Endothelial cell of umbilical vein (primary cell): ENCODE results near the gene DRAM1. TPM values are rescaled to one million over a fixed set of nuclear protein-coding genes. Genes with fewer than 3 reads are reported as not detected.

Source experiments
- BruUV-seq: library from RNA; stranded (reverse); fragments of 400-500 nt; replicated peaks from 2 replicates; lab custom pipeline; 2021; lab: Mats Ljungman, UMichigan
- CTCF ChIA-PET: fragments of 300-600, 350-600 bp; sonication (Branson Sonifier 250); formaldehyde crosslinking; loops from one replicate; lab custom pipeline; 2021; ENCODE audit warnings: antibody characterized with exemption, inconsistent platforms; lab: Charles Lee
- POLR2A ChIA-PET: fragments of 300-600, 350-600 bp; sonication (Branson Sonifier 250); formaldehyde crosslinking; loops from one replicate; lab custom pipeline; 2021; ENCODE audit warnings: antibody characterized with exemption, inconsistent platforms; lab: Charles Lee
- DNase-seq: peaks from one replicate; pipeline ENCODE4 v3.0.0-alpha.2; 2011; ENCODE audit warnings: low read depth, low spot score
- FAIRE-seq: peaks from 2 replicates; lab custom pipeline; 2011; peaks lifted over from hg19 to GRCh38; lab: Jason Lieb, UNC
- H2AFZ ChIP-seq: 2 replicates; pipeline ENCODE4 v1.6.0; 2012; ENCODE audit warnings: low read depth, low read length, control low read depth, inconsistent platforms
- H3K27ac ChIP-seq: 2 replicates; pipeline ENCODE4 v1.5.1; 2011; ENCODE audit warnings: low read depth, mild to moderate bottlenecking, control low read depth, low read length, moderate library complexity; ENCODE audit not compliant: insufficient read depth
- H3K27me3 ChIP-seq, 2 experiments: 2 replicates each; pipeline versions ENCODE4 v1.6.0 to v1.6.1; 2011; ENCODE audit warnings: low read length in 2 of 2, mixed read lengths in 1 of 2; ENCODE audit not compliant: control insufficient read depth in 2 of 2, insufficient read depth in 2 of 2
- H3K36me3 ChIP-seq, 2 experiments: 2 replicates in 1 of 2; 3 replicates in 1 of 2; pipeline ENCODE4 v1.5.1; 2011; ENCODE audit warnings: low read length in 2 of 2, mild to moderate bottlenecking in 1 of 2, moderate library complexity in 1 of 2; ENCODE audit not compliant: control insufficient read depth in 2 of 2, insufficient read depth in 2 of 2; ENCODE audit errors: extremely low read depth in 1 of 2
- H3K4me1 ChIP-seq: 3 replicates; pipeline ENCODE4 v1.5.1; 2011; ENCODE audit warnings: mild to moderate bottlenecking, low read length; ENCODE audit not compliant: control insufficient read depth, insufficient read depth; ENCODE audit errors: extremely low read depth
- H3K4me2 ChIP-seq: 2 replicates; pipeline ENCODE4 v1.6.1; 2011; ENCODE audit warnings: low read length, control low read depth, mixed read lengths; ENCODE audit not compliant: insufficient read depth
- H3K4me3 ChIP-seq, 3 experiments: fragments of 200-600 bp in 1 of 3; sonication (generic), shearing (Covaris generic) in 1 of 3; replicated peaks in 1 of 3; 2 replicates each; pipeline ENCODE4 v1.5.1; 2011 to 2016; ENCODE audit warnings: control low read depth in 3 of 3, low read length in 3 of 3, mild to moderate bottlenecking in 2 of 3, inconsistent platforms in 1 of 3, low read depth in 1 of 3, moderate library complexity in 1 of 3; ENCODE audit not compliant: insufficient read depth in 1 of 3
- H3K79me2 ChIP-seq: 2 replicates; pipeline ENCODE4 v1.6.0; 2012; ENCODE audit warnings: low read length, inconsistent platforms; ENCODE audit not compliant: control insufficient read depth, insufficient read depth
- H3K9ac ChIP-seq: replicated peaks from 2 replicates; pipeline ENCODE3; 2011; ENCODE audit warnings: low read length, control low read depth; ENCODE audit not compliant: insufficient read depth; ENCODE audit errors: extremely low read depth
- H3K9me1 ChIP-seq: replicated peaks from 3 replicates; pipeline ENCODE4 v1.6.0; 2011; ENCODE audit warnings: mild to moderate bottlenecking, low read length; ENCODE audit not compliant: control insufficient read depth, insufficient read depth; ENCODE audit errors: extremely low read depth
- H3K9me3 ChIP-seq: replicated peaks from 2 replicates; pipeline ENCODE4 v1.5.1; 2012; ENCODE audit warnings: low read length, inconsistent platforms; ENCODE audit not compliant: control insufficient read depth, insufficient read depth
- H4K20me1 ChIP-seq: replicated peaks from 2 replicates; pipeline ENCODE3; 2011; ENCODE audit warnings: mild to moderate bottlenecking, low read length; ENCODE audit not compliant: control insufficient read depth, insufficient read depth; ENCODE audit errors: extremely low read depth
- CTCF ChIP-seq, 2 donors: IDR thresholded peaks; 1 replicate in 1 of 2; 2 replicates in 1 of 2; pipeline ENCODE4 v1.5.1; 2011; ENCODE audit warnings: low read length in 2 of 2, mild to moderate bottlenecking in 2 of 2, moderate library complexity in 2 of 2, control low read depth in 1 of 2, inconsistent platforms in 1 of 2, low read depth in 1 of 2; ENCODE audit not compliant: insufficient read depth in 1 of 2; ENCODE audit errors: extremely low read depth in 1 of 2
- EZH2 ChIP-seq: IDR thresholded peaks from 2 replicates; pipeline ENCODE4 v1.6.1; 2012; ENCODE audit warnings: borderline replicate concordance, low read depth, mild to moderate bottlenecking, moderate library complexity, low read length, inconsistent platforms; ENCODE audit not compliant: severe bottlenecking
- FOS ChIP-seq: IDR thresholded peaks from 2 replicates; pipeline ENCODE4 v1.6.1; 2011; ENCODE audit warnings: mild to moderate bottlenecking, low read length, moderate library complexity, borderline replicate concordance; ENCODE audit not compliant: insufficient read depth
- MAX ChIP-seq: IDR thresholded peaks from 2 replicates; pipeline ENCODE4 v1.6.1; 2011; ENCODE audit not compliant: insufficient read depth, insufficient read length
- POLR2A ChIP-seq: IDR thresholded peaks from 2 replicates; pipeline ENCODE4 v1.6.1; 2012; ENCODE audit warnings: low read depth, mild to moderate bottlenecking, control low read depth, low read length
- POLR2AphosphoS5 ChIP-seq: IDR thresholded peaks from 2 replicates; pipeline ENCODE4 v1.6.1; 2012; ENCODE audit warnings: low read depth, mild to moderate bottlenecking, control low read depth, low read length, moderate library complexity; ENCODE audit not compliant: insufficient read depth
- dilution Hi-C: fragments of 300-500 bp; cut with MboI; formaldehyde crosslinking; loops from one replicate; pipeline ENCODE4 v1.15.0; 2019; ENCODE audit warnings: low sequenced_read_pairs; ENCODE audit not compliant: extremely low pct_ligation_motif_present
- intact Hi-C: fragments of 100-400 bp; cut with micrococcal nuclease; formaldehyde crosslinking; loops from one replicate; pipeline ENCODE4 v1.10.0; 2022
- polyA plus RNA-seq, 4 experiments: library from polyadenylated mRNA; depleted of rRNA in 3 of 4; stranded (reverse) in 3 of 4; unstranded in 1 of 4; fragments of >200 nt; gene quantifications; 2 replicates each; pipeline versions ENCODE4 v1.2.1 to v1.2.3, GENCODE V29; 2011 to 2012; ENCODE audit warnings: missing spikeins in 1 of 4
- total RNA-seq: library from RNA; stranded (reverse); gene quantifications from 2 replicates; pipeline ENCODE4 v1.2.3, GENCODE V29; 2021

Gene DRAM1
- total and polyA plus RNA-seq, 2 donors (not counting 3 experiments of a cell fraction or from before 2014, with no cell fraction given), result 24.6 to 46.3 TPM

- no peak for DNase-seq
- intact Hi-C loops (no loop called here), dilution Hi-C loops (no loop called here)
- no peaks in the 10 kb centered on the region for H3K79me2 ChIP-seq
- H3K9me3 ChIP-seq, result no peaks in the 10 kb centered on the region
- BruUV-seq, result no TSS peak
- no peaks in the 10 kb centered on the region for H4K20me1 ChIP-seq
- no peak overlapping the region for H3K27ac ChIP-seq
- POLR2A ChIA-PET, result no interaction called here
- no peak overlapping the region for H2AFZ ChIP-seq
- H3K4me1 ChIP-seq, result no peaks in the 10 kb centered on the region
- TF ChIP-seq EZH2 (no peak), CTCF (IDR thresholded peaks at IDR 0.05; ENCODE audit: extremely low read depth in 1 of 2, insufficient read depth in 1 of 2, low read depth in 1 of 2, low read length in 2 of 2) (no peak)
- no peaks in the 10 kb centered on the region for H3K27me3 ChIP-seq
- H3K4me3 ChIP-seq, result no peak overlapping the region
- no peaks in the 10 kb centered on the region for H3K36me3 ChIP-seq
- no peaks in the 10 kb centered on the region for H3K9me1 ChIP-seq
- FAIRE-seq, result peak; percentile 21
- CTCF ChIA-PET, result interaction anchor here (1.7 to 1.9 kb wide), 2 partner anchors 9 to 859 kb away, joined by 4 to 6 read pairs; no protein-coding TSS in a partner anchor
- no peak overlapping the region for H3K9ac ChIP-seq
- no peak overlapping the region for H3K4me2 ChIP-seq
Measured at GRCh38 chr12:101957252-101957959, 80.0 kb downstream of the DRAM1 start.

GRCh38 chr12:101959607-101960006, 82.2 kb downstream of the DRAM1 start:
- FAIRE-seq, result no peak
- intact Hi-C loops (no loop called here), dilution Hi-C loops (no loop called here)
- ChIA-PET CTCF (interaction anchor here (0.6 to 2.0 kb wide), 3 partner anchors 200 to 701 kb away, joined by 4 read pairs; no protein-coding TSS in a partner anchor), POLR2A (no interaction called here)
- Histone ChIP-seq H3K4me2 (no peak overlapping the region), H3K9ac (no peak overlapping the region), H3K36me3 (no peaks in the 10 kb centered on the region), H3K79me2 (no peaks in the 10 kb centered on the region), H3K4me1 (no peaks in the 10 kb centered on the region), H3K4me3 (no peak overlapping the region), H3K9me3 (no peaks in the 10 kb centered on the region), H3K9me1 (no peaks in the 10 kb centered on the region), H2AFZ (no peak overlapping the region), H4K20me1 (no peaks in the 10 kb centered on the region), H3K27me3 (no peaks in the 10 kb centered on the region), H3K27ac (no peak overlapping the region)
- TF ChIP-seq POLR2AphosphoS5 (no peak), EZH2 (no peak), CTCF (IDR thresholded peaks at IDR 0.05; ENCODE audit: extremely low read depth in 1 of 2, insufficient read depth in 1 of 2, low read depth in 1 of 2, low read length in 2 of 2) (no peak), MAX (no peak), FOS (no peak), POLR2A (no peak)
- no peak for DNase-seq
- BruUV-seq, result no TSS peak
